GM23338 (cell line): Measurements from ENCODE around the gene TRNAU1AP.
"Not testable (repeated sequence)": the region's sequence is repeated elsewhere in the genome, so short reads cannot be mapped to it uniquely, and the experiment has no call there.

ENCODE experiments used
- CREB1 ChIP-seq: fragments of 250-450 bp; sonication (Bioruptor Pico); IDR thresholded peaks from 2 replicates; pipeline ENCODE4 v1.5.0; 2020; ENCODE audit warnings: low read depth, mild to moderate bottlenecking, moderate library complexity
- CTCF ChIP-seq, 2 experiments: fragments of 200-600 bp in 1 of 2; sonication (generic) in 1 of 2; conservative IDR thresholded peaks; 2 replicates each; pipeline versions ENCODE4 v1.5.1 to v1.6.1; 2016 to 2017; ENCODE audit warnings: antibody characterized with exemption in 2 of 2, low read depth in 2 of 2, mild to moderate bottlenecking in 2 of 2, moderate library complexity in 1 of 2
- EZH2 ChIP-seq: fragments of 200-600 bp; sonication (generic); IDR thresholded peaks from one replicate; pipeline ENCODE4 v1.8.0; 2017; ENCODE audit warnings: antibody characterized with exemption, mild to moderate bottlenecking, low read depth; ENCODE audit not compliant: unreplicated experiment
- EZH2phosphoT487 ChIP-seq: fragments of 200-600 bp; sonication (generic); IDR thresholded peaks from one replicate; pipeline ENCODE4 v1.8.1; 2018; ENCODE audit warnings: antibody characterized with exemption; ENCODE audit not compliant: unreplicated experiment
- JUNB ChIP-seq: IDR thresholded peaks from one replicate; pipeline ENCODE4 v1.6.1; 2016; ENCODE audit warnings: antibody characterized with exemption; ENCODE audit not compliant: unreplicated experiment
- NANOG ChIP-seq: IDR thresholded peaks from 2 replicates; pipeline ENCODE4 v1.6.1; 2016; ENCODE audit warnings: antibody characterized with exemption, borderline replicate concordance
- POLR2AphosphoS5 ChIP-seq: IDR thresholded peaks from 2 replicates; pipeline ENCODE4 v1.6.1; 2016; ENCODE audit warnings: antibody characterized with exemption, low read depth
- REST ChIP-seq: IDR thresholded peaks from one replicate; pipeline ENCODE4 v1.6.1; 2018; ENCODE audit warnings: antibody characterized with exemption; ENCODE audit not compliant: unreplicated experiment
- ZNF114 ChIP-seq: fragments of 250-450 bp; sonication (Bioruptor Pico); IDR thresholded peaks from 2 replicates; pipeline ENCODE4 v1.5.0; 2020; ENCODE audit warnings: mild to moderate bottlenecking, moderate library complexity
- ZNF331 ChIP-seq: fragments of 250-450 bp; sonication (Bioruptor Pico); IDR thresholded peaks from 2 replicates; pipeline ENCODE4 v1.5.0; 2020; ENCODE audit warnings: low read depth, mild to moderate bottlenecking, moderate library complexity

- TF ChIP-seq CTCF (conservative IDR thresholded peaks at IDR 0.05; ENCODE audit: low read depth in 2 of 2); REST; POLR2AphosphoS5; ZNF331 (CRISPR knock-in tag); ZNF114 (CRISPR knock-in tag); CREB1; EZH2phosphoT487; EZH2; JUNB; NANOG: not testable (repeated sequence)
Measured at GRCh38 chr1:28520796-28521195, 32.1 kb upstream of the TRNAU1AP start.
